Measurements from ENCODE around the gene TMEM244.

Gene TMEM244

DNA sequence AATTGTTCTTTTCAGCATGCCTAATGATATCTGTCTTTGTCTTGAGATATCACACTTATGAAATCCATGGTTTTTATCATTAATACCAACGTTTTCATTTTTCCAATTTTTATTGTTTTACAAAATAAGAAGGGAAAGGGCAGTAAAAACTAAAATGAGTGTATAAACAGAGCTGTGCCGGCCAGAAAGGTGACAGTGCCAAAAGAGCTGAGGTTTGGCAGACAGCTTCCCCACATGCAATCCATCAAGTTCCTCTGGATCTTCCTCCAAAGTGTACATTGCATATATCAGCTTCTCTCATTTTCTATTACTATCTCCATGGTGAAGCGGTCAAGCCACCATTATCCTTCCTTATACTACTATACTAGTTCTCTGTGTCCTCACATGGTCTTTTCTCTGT, 10.1 kb upstream of the TMEM244 start:
- H4K20me1 ChIP-seq = no peaks in the 10 kb centered on the region
- H3K9ac ChIP-seq = no peak overlapping the region
- peaks cover 7% of the 10 kb centered on the region; the same call in 1 of the 2 replicates for H3K4me1 ChIP-seq
- no peak overlapping the region for H3K4me2 ChIP-seq
- H3K27me3 ChIP-seq = no peaks in the 10 kb centered on the region
- H3K36me3 ChIP-seq = no peaks in the 10 kb centered on the region
- TF ChIP-seq Cebpa-rat (IDR thresholded peaks at IDR 0.05) = no peak
- H3K4me3 ChIP-seq = no peak overlapping the region
- no peaks in the 10 kb centered on the region for H3K9me3 ChIP-seq
- H3K27ac ChIP-seq = no peak overlapping the region

DNA sequence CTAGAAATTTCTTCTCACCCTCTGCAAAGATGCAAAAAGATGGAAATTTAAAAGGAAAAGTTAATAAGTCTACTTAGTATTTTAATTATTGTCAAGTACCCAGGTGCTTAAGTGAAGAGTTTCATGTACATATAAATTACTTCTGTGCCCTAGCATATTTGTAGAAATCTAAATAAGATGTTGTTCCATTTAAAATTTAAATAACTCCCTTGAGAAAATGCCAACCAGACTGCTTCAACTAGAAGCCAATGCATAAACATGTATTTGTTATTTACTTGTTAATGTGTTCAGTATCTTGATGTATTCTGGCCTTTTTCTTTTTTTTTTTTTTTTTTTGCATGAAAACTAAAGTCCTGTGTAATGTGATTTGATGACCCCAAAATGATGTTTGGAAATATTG, 6.3 kb upstream of the TMEM244 start:
- no peak for TF ChIP-seq Cebpa-rat (IDR thresholded peaks at IDR 0.05)
- H3K27me3 ChIP-seq = no peaks in the 10 kb centered on the region
- peaks cover 5% of the 10 kb centered on the region; the same call in 1 of the 2 replicates for H3K9me3 ChIP-seq
- H4K20me1 ChIP-seq = no peaks in the 10 kb centered on the region
- H3K27ac ChIP-seq = no peak overlapping the region
- no peak overlapping the region for H3K9ac ChIP-seq
- no peaks in the 10 kb centered on the region for H3K36me3 ChIP-seq
- no peaks in the 10 kb centered on the region for H3K4me1 ChIP-seq
- H3K4me2 ChIP-seq = no peak overlapping the region
- H3K4me3 ChIP-seq = no peak overlapping the region

DNA sequence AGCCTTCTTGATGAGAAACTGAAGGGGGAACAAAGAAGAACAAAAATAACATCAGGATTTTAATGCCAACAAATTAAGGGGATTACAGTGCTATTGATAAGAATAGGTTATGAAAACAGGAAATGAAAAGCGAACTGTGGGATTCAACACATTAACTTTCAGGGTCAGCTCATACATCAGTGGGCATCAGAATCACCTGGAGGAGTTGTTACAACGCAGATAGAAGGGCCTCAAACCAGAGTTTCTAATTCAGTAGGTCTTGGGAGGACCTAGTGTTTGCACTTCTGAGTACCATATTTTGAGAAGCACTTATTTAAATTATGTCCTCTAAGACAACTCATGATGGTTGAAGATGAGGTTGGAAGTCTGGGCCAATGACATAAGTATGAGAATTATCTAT, 5.6 kb upstream of the TMEM244 start:
- Histone ChIP-seq H3K27ac (no peak overlapping the region), H4K20me1 (no peaks in the 10 kb centered on the region), H3K4me1 (no peaks in the 10 kb centered on the region), H3K9me3 (peaks cover 5% of the 10 kb centered on the region; the same call in 1 of the 2 replicates), H3K4me2 (no peak overlapping the region), H3K4me3 (no peak overlapping the region), H3K9ac (no peak overlapping the region), H3K27me3 (no peaks in the 10 kb centered on the region), H3K36me3 (no peaks in the 10 kb centered on the region)
- no peak for TF ChIP-seq Cebpa-rat (IDR thresholded peaks at IDR 0.05)

- no peaks in the 10 kb centered on the region for H4K20me1 ChIP-seq
- no peak overlapping the region for H3K9ac ChIP-seq
- no peaks in the 10 kb centered on the region for H3K36me3 ChIP-seq
- H3K27ac ChIP-seq = no peak overlapping the region
- TF ChIP-seq Cebpa-rat (IDR thresholded peaks at IDR 0.05) = no peak
- no peaks in the 10 kb centered on the region for H3K27me3 ChIP-seq
- peaks cover 5% of the 10 kb centered on the region; the same call in 1 of the 2 replicates for H3K9me3 ChIP-seq
- H3K4me2 ChIP-seq = no peak overlapping the region
- H3K4me3 ChIP-seq = no peak overlapping the region
- no peaks in the 10 kb centered on the region for H3K4me1 ChIP-seq
Measured at GRCh38 chr6:129866256-129866655, 5.1 kb upstream of the TMEM244 start.

DNA sequence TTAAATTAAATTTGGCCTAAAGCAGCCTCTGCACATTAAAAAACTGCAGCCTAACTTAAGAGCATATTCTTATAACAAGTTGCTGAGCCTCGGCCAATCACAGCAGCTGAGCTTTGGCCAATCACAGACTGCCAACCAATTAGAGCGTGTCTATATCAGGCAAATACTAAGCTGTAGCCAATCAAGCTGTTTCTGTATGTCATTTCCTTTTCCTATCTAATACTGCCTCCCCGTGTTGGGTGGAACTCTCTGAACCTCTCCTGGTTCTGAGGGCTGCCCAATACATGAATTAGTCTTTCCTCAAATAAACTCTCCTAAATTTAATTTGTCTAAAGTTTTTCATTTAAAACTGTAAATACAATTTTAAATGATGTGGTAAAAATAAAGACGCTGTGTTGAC, 3.9 kb upstream of the TMEM244 start:
- Histone ChIP-seq H3K36me3 (no peaks in the 10 kb centered on the region), H3K27ac (no peak overlapping the region), H3K4me1 (no peaks in the 10 kb centered on the region), H3K4me3 (no peak overlapping the region), H3K9ac (no peak overlapping the region), H4K20me1 (no peaks in the 10 kb centered on the region), H3K4me2 (no peak overlapping the region), H3K27me3 (no peaks in the 10 kb centered on the region), H3K9me3 (peaks cover 5% of the 10 kb centered on the region; the same call in 1 of the 2 replicates)
- TF ChIP-seq Cebpa-rat (IDR thresholded peaks at IDR 0.05) = no peak

GRCh38 chr6:129863664-129864063, 2.5 kb upstream of the TMEM244 start:
- Histone ChIP-seq H3K9me3 (peaks cover 5% of the 10 kb centered on the region; the same call in 1 of the 2 replicates), H3K9ac (no peak overlapping the region), H4K20me1 (no peaks in the 10 kb centered on the region), H3K36me3 (no peaks in the 10 kb centered on the region), H3K4me3 (no peak overlapping the region), H3K27me3 (no peaks in the 10 kb centered on the region), H3K27ac (no peak overlapping the region), H3K4me2 (no peak overlapping the region), H3K4me1 (no peaks in the 10 kb centered on the region)
- no peak for TF ChIP-seq Cebpa-rat (IDR thresholded peaks at IDR 0.05)

DNA sequence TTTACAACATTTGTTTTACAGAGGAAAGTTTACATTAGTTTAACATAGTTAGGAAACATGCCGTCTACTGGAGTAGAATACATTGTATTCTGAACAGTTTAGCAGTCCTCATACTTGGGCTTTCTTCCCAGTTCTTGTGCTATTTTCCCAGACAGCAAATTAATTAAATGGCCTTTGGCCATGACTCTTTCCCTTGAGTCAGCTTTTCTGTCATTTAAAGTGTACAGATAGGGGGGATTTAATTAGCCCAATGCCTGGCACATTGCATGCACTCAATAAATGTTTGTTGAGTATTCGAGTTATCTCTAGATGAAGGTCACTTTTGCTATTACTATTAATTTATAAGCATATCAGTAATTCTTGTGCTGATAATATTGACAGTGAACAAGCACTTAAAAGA, 1.6 kb downstream of the TMEM244 start:
- Histone ChIP-seq H3K36me3 (no peaks in the 10 kb centered on the region), H3K4me1 (no peaks in the 10 kb centered on the region), H4K20me1 (no peaks in the 10 kb centered on the region), H3K4me3 (no peak overlapping the region), H3K9me3 (no peaks in the 10 kb centered on the region), H3K27me3 (no peaks in the 10 kb centered on the region), H3K9ac (no peak overlapping the region), H3K4me2 (no peak overlapping the region), H3K27ac (no peak overlapping the region)
- TF ChIP-seq Cebpa-rat (IDR thresholded peaks at IDR 0.05) = no peak

GRCh38 chr6:129857838-129858237, 3.3 kb downstream of the TMEM244 start:
- Histone ChIP-seq H3K27me3 (no peaks in the 10 kb centered on the region), H3K4me3 (no peak overlapping the region), H3K4me1 (no peaks in the 10 kb centered on the region), H3K27ac (no peak overlapping the region), H3K36me3 (no peaks in the 10 kb centered on the region), H3K9me3 (no peaks in the 10 kb centered on the region), H3K9ac (no peak overlapping the region), H4K20me1 (no peaks in the 10 kb centered on the region), H3K4me2 (no peak overlapping the region)
- no peak for TF ChIP-seq Cebpa-rat (IDR thresholded peaks at IDR 0.05)

DNA sequence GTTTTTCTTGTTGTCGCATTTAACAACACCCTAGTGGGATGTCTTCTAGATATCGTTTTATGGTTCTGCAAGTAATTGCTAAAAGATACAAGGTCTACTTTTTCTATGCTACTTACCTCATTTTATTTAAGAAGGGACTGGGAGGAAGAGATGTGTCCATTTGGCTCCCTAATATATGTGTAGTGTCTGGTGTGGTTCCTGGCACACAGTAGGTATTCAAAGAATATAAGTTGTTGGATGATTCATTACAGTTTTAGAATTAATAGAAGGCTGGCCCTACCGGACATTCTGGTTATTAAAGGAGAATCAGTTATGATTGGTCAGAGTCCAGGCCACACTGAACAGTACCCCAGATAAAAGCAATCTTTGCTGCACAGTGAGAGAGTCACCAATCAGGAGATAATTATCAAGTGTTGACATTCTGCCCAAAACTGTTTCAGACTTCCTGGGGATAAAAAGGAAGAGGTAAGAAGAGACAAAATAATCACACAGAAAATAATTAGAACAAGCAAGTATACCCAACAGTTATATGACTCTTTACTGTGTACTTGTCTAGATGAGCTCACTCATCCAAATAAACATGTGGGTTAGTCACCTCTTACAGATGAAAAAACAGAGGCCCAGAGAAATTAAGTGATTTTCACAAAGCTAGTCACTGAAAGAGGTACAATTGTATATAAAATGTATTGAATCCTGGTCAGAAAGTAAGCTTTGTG, 7.0 kb downstream of the TMEM244 start:
- TF ChIP-seq Cebpa-rat (IDR thresholded peaks at IDR 0.05) = no peak
- no peak overlapping the region for H3K4me3 ChIP-seq
- H3K36me3 ChIP-seq = no peaks in the 10 kb centered on the region
- H3K4me1 ChIP-seq = no peaks in the 10 kb centered on the region
- H3K4me2 ChIP-seq = no peak overlapping the region
- no peaks in the 10 kb centered on the region for H4K20me1 ChIP-seq
- H3K27ac ChIP-seq = no peak overlapping the region
- no peaks in the 10 kb centered on the region for H3K9me3 ChIP-seq
- H3K27me3 ChIP-seq = no peaks in the 10 kb centered on the region
- no peak overlapping the region for H3K9ac ChIP-seq

GRCh38 chr6:129852257-129852858, 8.8 kb downstream of the TMEM244 start:
- Histone ChIP-seq H3K4me1 (no peaks in the 10 kb centered on the region), H3K36me3 (no peaks in the 10 kb centered on the region), H3K9ac (no peak overlapping the region), H4K20me1 (no peaks in the 10 kb centered on the region), H3K27ac (no peak overlapping the region), H3K27me3 (no peaks in the 10 kb centered on the region), H3K4me3 (no peak overlapping the region), H3K4me2 (no peak overlapping the region), H3K9me3 (no peaks in the 10 kb centered on the region)
- TF ChIP-seq Cebpa-rat (IDR thresholded peaks at IDR 0.05) = no peak

Data from BLaER1 (cell line).